Measurements from ENCODE around the gene MOGAT2. TPM values are rescaled to one million over a fixed set of nuclear protein-coding genes. Genes with fewer than 3 reads are reported as not detected.

The MOGAT2 gene
- total RNA-seq, 2 experiments from 2014 or later = not detected

Other genes with a start within 250 kb of the MOGAT2 start
- gene GDPD5, start 191.9 kb upstream of the MOGAT2 start, total RNA-seq = 10 to 100 TPM; 35.7 to 38.4 TPM
- 10 to 100 TPM; 15.7 to 17.8 TPM for gene SERPINH1, start 155.6 kb upstream of the MOGAT2 start, total RNA-seq
- not detected for gene MAP6, start 48.8 kb upstream of the MOGAT2 start, total RNA-seq
- under 1 TPM; 0.65 to 0.86 TPM for gene DGAT2, start 50.9 kb downstream of the MOGAT2 start, total RNA-seq
- 10 to 100 TPM; 22.3 to 22.6 TPM for gene UVRAG, start 97.4 kb downstream of the MOGAT2 start, total RNA-seq